Body of pancreas (tissue), 4 donors: ENCODE measurements around the gene ASB7. TPM values are rescaled to one million over a fixed set of nuclear protein-coding genes. Genes with fewer than 3 reads are reported as not detected.

Experiments used
- ATAC-seq: fragments of 150-250 bp; one replicate; pipeline ENCODE4 v1.9.1; 2016
- DNase-seq, 4 donors: peaks; one replicate each; pipeline ENCODE4 v3.0.0-alpha.2; 2019
- H3K27ac ChIP-seq, 4 donors: fragments of 200-600 bp; sonication (generic); 1 replicate in 3 of 4; 2 replicates in 1 of 4; pipeline versions ENCODE4 v1.5.1 to v1.6.1; 2016 to 2019; ENCODE audit warnings: mild to moderate bottlenecking in 1 of 4, mixed read lengths in 1 of 4, moderate library complexity in 1 of 4
- H3K27me3 ChIP-seq, 2 donors: fragments of 200-600 bp; sonication (generic); one replicate each; pipeline ENCODE4 v1.6.0; 2016; ENCODE audit warnings: mild to moderate bottlenecking in 1 of 2
- H3K36me3 ChIP-seq, 2 donors: fragments of 200-600 bp; sonication (generic); replicated peaks in 1 of 2; 2 replicates each; pipeline ENCODE4 v1.5.1; 2016; ENCODE audit warnings: low read depth in 2 of 2; ENCODE audit not compliant: insufficient read depth in 1 of 2
- H3K4me1 ChIP-seq: fragments of 200-600 bp; sonication (generic); one replicate; pipeline ENCODE4 v1.6.0; 2016
- H3K4me3 ChIP-seq, 2 donors: fragments of 200-600 bp; sonication (generic); 1 replicate in 1 of 2; 2 replicates in 1 of 2; pipeline ENCODE4 v1.5.1; 2016 to 2019
- H3K9me3 ChIP-seq, 3 donors: fragments of 200-600 bp; sonication (generic); 1 replicate in 2 of 3; 2 replicates in 1 of 3; pipeline ENCODE4 v1.5.1; 2016
- POLR2A ChIP-seq, 3 donors: fragments of 450-650 bp; IDR thresholded peaks; one replicate each; pipeline ENCODE4 v1.6.1; 2016; ENCODE audit warnings: antibody characterized with exemption in 3 of 3, mild to moderate bottlenecking in 2 of 3
- WGBS, 2 donors: methylation state at CpG; one replicate each; pipeline ENCODE4 v1.1.5; 2017; 5-methylcytosine and 5-hydroxymethylcytosine counted together
- intact Hi-C: fragments of 100-400 bp; cut with DNase I; formaldehyde crosslinking; loops from one replicate; pipeline ENCODE4 v1.15.1; 2023
- total RNA-seq, 2 donors: library from RNA; depleted of rRNA; stranded (reverse); fragments of >200 nt; gene quantifications; one replicate each; pipeline ENCODE4 v1.1.0, GENCODE V29; 2016
- TF ChIP-seq, protein P1 (sequence below), 7 experiments: fragments of 450-650 bp in 4 of 7; fragments of 200-600 bp in 3 of 7; sonication (generic) in 3 of 7; IDR thresholded peaks; one replicate each; pipeline ENCODE4 v1.5.1; 2016 to 2019; ENCODE audit warnings: antibody characterized with exemption in 7 of 7

ASB7 gene
- total RNA-seq, 2 donors from 2014 or later, result 7.6 to 8.6 TPM

DNA sequence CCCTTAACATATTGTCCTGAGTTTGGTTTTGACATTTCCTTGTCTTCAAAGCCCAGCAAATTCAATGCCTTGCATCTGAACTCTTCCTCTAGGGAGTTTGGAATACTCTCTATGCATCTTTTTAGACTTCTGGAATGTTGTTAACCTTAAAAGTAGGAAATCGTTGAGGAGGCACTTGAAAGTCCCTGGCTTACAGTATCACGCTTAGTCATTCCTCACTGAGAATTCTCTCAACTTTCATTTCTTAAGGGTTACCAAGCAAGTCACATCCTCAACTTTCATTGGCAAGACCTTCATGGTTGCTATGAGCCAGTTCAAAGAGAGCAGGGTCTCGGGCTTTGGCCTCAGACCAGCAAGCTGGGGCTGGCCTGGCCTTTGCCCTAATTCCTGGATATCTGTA is 89.9 kb downstream of the ASB7 start:
- 76 to 93% methylated on average over 3 of the region's 3 CpGs for WGBS, 2 donors
- no peak for DNase-seq
- intact Hi-C loops, result no loop called here
- H3K27me3 ChIP-seq, result no peaks in the 10 kb centered on the region
- TF ChIP-seq, protein P1, sequence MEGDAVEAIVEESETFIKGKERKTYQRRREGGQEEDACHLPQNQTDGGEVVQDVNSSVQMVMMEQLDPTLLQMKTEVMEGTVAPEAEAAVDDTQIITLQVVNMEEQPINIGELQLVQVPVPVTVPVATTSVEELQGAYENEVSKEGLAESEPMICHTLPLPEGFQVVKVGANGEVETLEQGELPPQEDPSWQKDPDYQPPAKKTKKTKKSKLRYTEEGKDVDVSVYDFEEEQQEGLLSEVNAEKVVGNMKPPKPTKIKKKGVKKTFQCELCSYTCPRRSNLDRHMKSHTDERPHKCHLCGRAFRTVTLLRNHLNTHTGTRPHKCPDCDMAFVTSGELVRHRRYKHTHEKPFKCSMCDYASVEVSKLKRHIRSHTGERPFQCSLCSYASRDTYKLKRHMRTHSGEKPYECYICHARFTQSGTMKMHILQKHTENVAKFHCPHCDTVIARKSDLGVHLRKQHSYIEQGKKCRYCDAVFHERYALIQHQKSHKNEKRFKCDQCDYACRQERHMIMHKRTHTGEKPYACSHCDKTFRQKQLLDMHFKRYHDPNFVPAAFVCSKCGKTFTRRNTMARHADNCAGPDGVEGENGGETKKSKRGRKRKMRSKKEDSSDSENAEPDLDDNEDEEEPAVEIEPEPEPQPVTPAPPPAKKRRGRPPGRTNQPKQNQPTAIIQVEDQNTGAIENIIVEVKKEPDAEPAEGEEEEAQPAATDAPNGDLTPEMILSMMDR (IDR thresholded peaks at IDR 0.05), result no peak
- TF ChIP-seq POLR2A (IDR thresholded peaks at IDR 0.05), result no peak
- H3K36me3 ChIP-seq, result no peaks in the 10 kb centered on the region
- H3K27ac ChIP-seq, result no peak overlapping the region
- H3K4me3 ChIP-seq, result no peak overlapping the region
- peaks cover 12% of the 10 kb centered on the region for H3K4me1 ChIP-seq
- no peak for ATAC-seq
- no peaks in the 10 kb centered on the region for H3K9me3 ChIP-seq

DNA sequence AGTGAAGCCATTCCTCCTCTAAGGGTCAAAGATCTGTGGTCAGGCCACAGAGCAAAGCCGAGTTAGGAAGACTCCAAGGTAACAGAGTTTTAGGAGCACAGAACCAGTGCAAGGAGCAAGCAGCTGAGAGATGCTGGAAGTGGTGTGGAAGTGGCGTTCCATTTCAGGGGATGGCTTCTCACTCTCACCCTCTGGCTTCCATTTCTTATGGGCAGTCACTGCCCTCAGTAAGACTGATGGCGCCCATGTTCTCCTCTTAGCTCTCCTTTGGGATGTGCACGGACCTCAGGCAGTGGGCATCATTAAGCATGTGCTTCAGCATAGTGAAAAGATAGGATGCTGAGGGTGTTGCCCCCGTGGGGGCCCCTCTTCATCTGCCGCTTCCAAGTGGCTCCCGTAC is 90.3 kb downstream of the ASB7 start:
- intact Hi-C loops, result no loop called here
- no peaks in the 10 kb centered on the region for H3K27me3 ChIP-seq
- no peaks in the 10 kb centered on the region for H3K9me3 ChIP-seq
- peaks cover 12% of the 10 kb centered on the region for H3K4me1 ChIP-seq
- no peaks in the 10 kb centered on the region for H3K36me3 ChIP-seq
- WGBS, 2 donors, result 72 to 78% methylated on average over 7 of the region's 7 CpGs
- peak overlapping the region in 1 of 4 donors; percentile 73 for H3K27ac ChIP-seq
- H3K4me3 ChIP-seq, result no peak overlapping the region
- DNase-seq, result no peak
- ATAC-seq, result no peak
- TF ChIP-seq POLR2A (IDR thresholded peaks at IDR 0.05), result no peak
- TF ChIP-seq, protein P1 (IDR thresholded peaks at IDR 0.05), result no peak

GRCh38 chr15:100693451-100693850 is 91.1 kb downstream of the ASB7 start:
- TF ChIP-seq, protein P1 (IDR thresholded peaks at IDR 0.05), result no peak
- no peak for TF ChIP-seq POLR2A (IDR thresholded peaks at IDR 0.05)
- 54 to 66% methylated on average over 4 of the region's 4 CpGs for WGBS, 2 donors
- Histone ChIP-seq H3K4me1 (peaks cover 12% of the 10 kb centered on the region), H3K27me3 (no peaks in the 10 kb centered on the region), H3K36me3 (no peaks in the 10 kb centered on the region), H3K4me3 (no peak overlapping the region), H3K27ac (peak overlapping the region in 2 of 4 donors; percentile 51 to 73), H3K9me3 (no peaks in the 10 kb centered on the region)
- intact Hi-C loops, result no loop called here
- DNase-seq, result peak in 3 of 4 donors; percentile 31 to 36 (median 35)
- ATAC-seq, result peak; percentile 71

GRCh38 chr15:100694381-100695021 is 92.1 kb downstream of the ASB7 start:
- Histone ChIP-seq H3K27me3 (no peaks in the 10 kb centered on the region), H3K36me3 (no peaks in the 10 kb centered on the region), H3K4me3 (no peak overlapping the region), H3K9me3 (no peaks in the 10 kb centered on the region), H3K4me1 (peaks cover 12% of the 10 kb centered on the region), H3K27ac (peak overlapping the region in 2 of 4 donors; percentile 51 to 73)
- peak; percentile 22 for ATAC-seq
- DNase-seq, result no peak
- TF ChIP-seq POLR2A (IDR thresholded peaks at IDR 0.05), result no peak
- TF ChIP-seq, protein P1 (IDR thresholded peaks at IDR 0.05), result no peak
- intact Hi-C loops, result no loop called here
- WGBS, 2 donors, result 64 to 68% methylated on average over 4 of the region's 4 CpGs

- WGBS, 2 donors, result 78 to 88% methylated on average over 3 of the region's 3 CpGs
- Histone ChIP-seq H3K27ac (peak overlapping the region in 1 of 4 donors; percentile 73), H3K27me3 (no peaks in the 10 kb centered on the region), H3K4me3 (no peak overlapping the region), H3K9me3 (no peaks in the 10 kb centered on the region), H3K4me1 (peaks cover 12% of the 10 kb centered on the region), H3K36me3 (no peaks in the 10 kb centered on the region)
- DNase-seq (no peak), ATAC-seq (no peak)
- TF ChIP-seq, protein P1 (IDR thresholded peaks at IDR 0.05), result no peak
- TF ChIP-seq POLR2A (IDR thresholded peaks at IDR 0.05), result no peak
- intact Hi-C loops, result no loop called here
Observed at GRCh38 chr15:100695048-100695447, 92.7 kb downstream of the ASB7 start.
